ENCODE measurements around the gene NPAS2.

Gene NPAS2

DNA sequence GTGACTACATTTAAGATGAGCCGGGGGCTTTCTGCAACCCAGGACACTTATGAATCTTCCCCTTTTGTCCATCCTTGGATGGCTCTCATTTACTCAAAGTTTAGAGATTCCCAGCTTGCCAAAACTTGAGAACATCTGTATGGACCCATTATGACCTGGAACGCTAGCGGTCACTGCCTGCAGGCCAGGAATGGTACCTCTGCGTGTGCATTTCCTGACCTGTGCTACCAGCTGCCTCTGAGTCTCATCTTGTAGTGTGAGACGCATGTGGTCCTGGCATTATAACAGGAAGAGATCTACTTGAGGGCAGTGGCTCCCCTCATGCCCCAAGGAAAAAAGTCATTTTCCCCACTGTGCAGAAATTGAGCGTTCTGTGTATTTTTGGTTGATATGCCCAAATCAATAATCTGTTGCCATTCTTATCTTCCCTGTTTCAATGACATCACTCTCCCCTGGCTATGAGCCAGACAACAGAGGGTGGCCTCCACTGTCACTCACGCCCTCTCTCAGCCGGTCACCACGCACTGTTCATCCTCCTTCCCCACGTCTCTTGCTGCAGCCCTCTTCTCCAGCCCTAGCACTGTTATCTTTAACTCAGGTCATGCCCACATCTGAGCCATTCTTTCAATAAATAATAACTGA, 28.5 kb upstream of the NPAS2 start:
- Mint-ChIP-seq H3K27ac (no peak overlapping the region), H3K36me3 (ENCODE audit: low read depth) (no peaks in the 10 kb centered on the region), H3K4me1 (no peaks in the 10 kb centered on the region), H3K4me3 (no peak overlapping the region), H3K9me3 (no peaks in the 10 kb centered on the region), H3K27me3 (ENCODE audit: low read depth) (peaks cover 9% of the 10 kb centered on the region)
- TF ChIP-seq, protein P1, sequence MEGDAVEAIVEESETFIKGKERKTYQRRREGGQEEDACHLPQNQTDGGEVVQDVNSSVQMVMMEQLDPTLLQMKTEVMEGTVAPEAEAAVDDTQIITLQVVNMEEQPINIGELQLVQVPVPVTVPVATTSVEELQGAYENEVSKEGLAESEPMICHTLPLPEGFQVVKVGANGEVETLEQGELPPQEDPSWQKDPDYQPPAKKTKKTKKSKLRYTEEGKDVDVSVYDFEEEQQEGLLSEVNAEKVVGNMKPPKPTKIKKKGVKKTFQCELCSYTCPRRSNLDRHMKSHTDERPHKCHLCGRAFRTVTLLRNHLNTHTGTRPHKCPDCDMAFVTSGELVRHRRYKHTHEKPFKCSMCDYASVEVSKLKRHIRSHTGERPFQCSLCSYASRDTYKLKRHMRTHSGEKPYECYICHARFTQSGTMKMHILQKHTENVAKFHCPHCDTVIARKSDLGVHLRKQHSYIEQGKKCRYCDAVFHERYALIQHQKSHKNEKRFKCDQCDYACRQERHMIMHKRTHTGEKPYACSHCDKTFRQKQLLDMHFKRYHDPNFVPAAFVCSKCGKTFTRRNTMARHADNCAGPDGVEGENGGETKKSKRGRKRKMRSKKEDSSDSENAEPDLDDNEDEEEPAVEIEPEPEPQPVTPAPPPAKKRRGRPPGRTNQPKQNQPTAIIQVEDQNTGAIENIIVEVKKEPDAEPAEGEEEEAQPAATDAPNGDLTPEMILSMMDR (IDR thresholded peaks at IDR 0.05; ENCODE audit: unreplicated experiment in 3 of 3) = no peak

DNA sequence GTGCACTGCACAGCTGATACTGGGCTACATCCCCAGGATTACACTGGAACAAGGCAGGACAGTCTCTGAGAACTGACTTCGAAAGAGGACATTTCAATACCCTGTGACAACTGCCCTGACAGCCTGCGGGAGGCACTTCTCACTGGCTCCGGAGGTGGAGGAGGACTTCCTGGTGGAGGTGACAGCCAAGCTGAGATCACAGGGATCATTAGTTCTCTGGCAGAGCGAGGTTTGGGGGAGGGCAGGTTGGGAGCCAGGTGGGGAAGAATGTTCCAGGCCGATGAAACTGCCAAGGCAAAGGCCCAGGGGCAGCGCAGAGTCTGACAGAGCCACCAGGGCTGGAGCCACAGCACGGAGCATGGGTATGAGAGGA, 28.0 kb upstream of the NPAS2 start:
- H3K27me3 Mint-ChIP-seq (ENCODE audit: low read depth) = peaks cover 6% of the 10 kb centered on the region
- no peak overlapping the region for H3K27ac Mint-ChIP-seq
- TF ChIP-seq, protein P1 (IDR thresholded peaks at IDR 0.05; ENCODE audit: unreplicated experiment in 3 of 3) = no peak
- H3K4me3 Mint-ChIP-seq = no peak overlapping the region
- H3K4me1 Mint-ChIP-seq = no peaks in the 10 kb centered on the region
- no peaks in the 10 kb centered on the region for H3K9me3 Mint-ChIP-seq
- no peaks in the 10 kb centered on the region for H3K36me3 Mint-ChIP-seq (ENCODE audit: low read depth)

DNA sequence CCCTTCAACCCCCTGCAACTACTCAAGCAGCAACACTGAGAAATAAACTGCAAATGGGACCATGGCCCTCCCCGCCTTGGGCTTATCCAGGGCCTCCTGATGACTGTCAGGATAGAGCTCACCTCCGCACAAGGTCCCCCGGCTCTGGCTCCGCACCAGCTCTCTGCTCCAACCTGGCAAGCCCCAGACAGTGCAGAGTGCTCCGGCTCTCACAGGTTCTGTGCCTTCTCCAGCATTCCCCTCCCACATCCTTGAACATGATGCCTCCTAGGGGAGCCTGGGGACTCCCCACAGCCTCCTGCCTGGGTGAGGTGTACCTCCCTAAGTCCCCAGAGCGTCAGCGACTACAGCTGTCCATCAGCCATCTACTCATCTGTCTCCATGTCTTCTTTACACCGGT, 26.7 kb upstream of the NPAS2 start:
- no peaks in the 10 kb centered on the region for H3K9me3 Mint-ChIP-seq
- TF ChIP-seq, protein P1 (IDR thresholded peaks at IDR 0.05; ENCODE audit: unreplicated experiment in 3 of 3) = no peak
- H3K36me3 Mint-ChIP-seq (ENCODE audit: low read depth) = no peaks in the 10 kb centered on the region
- no peaks in the 10 kb centered on the region for H3K4me1 Mint-ChIP-seq
- H3K4me3 Mint-ChIP-seq = no peak overlapping the region
- peaks cover 7% of the 10 kb centered on the region for H3K27me3 Mint-ChIP-seq (ENCODE audit: low read depth)
- H3K27ac Mint-ChIP-seq = no peak overlapping the region

DNA sequence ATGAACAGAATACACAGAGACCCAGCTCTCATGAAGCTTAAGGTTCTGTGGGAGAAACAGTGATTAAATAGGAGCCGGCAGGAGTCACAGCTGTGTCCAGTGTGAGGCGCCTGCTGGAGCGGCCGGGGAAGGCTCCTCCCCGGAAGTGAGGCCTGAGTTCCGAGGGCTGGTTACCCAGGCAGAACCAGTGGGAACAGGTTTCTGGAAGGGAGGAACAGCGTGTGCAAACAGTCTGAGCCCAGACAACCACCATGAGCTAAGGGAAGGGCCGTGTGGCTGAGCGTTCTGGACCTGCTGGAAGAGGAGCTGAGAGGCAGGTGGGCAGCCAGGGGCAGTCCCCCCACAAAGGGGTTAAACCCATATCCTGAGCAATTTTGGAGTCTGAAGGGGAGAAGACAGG, 26.0 kb upstream of the NPAS2 start:
- H3K36me3 Mint-ChIP-seq (ENCODE audit: low read depth) = no peaks in the 10 kb centered on the region
- H3K9me3 Mint-ChIP-seq = no peaks in the 10 kb centered on the region
- TF ChIP-seq, protein P1 (IDR thresholded peaks at IDR 0.05; ENCODE audit: unreplicated experiment in 3 of 3) = no peak
- peaks cover 13% of the 10 kb centered on the region for H3K27me3 Mint-ChIP-seq (ENCODE audit: low read depth)
- H3K4me3 Mint-ChIP-seq = no peak overlapping the region
- H3K27ac Mint-ChIP-seq = no peak overlapping the region
- no peaks in the 10 kb centered on the region for H3K4me1 Mint-ChIP-seq

DNA sequence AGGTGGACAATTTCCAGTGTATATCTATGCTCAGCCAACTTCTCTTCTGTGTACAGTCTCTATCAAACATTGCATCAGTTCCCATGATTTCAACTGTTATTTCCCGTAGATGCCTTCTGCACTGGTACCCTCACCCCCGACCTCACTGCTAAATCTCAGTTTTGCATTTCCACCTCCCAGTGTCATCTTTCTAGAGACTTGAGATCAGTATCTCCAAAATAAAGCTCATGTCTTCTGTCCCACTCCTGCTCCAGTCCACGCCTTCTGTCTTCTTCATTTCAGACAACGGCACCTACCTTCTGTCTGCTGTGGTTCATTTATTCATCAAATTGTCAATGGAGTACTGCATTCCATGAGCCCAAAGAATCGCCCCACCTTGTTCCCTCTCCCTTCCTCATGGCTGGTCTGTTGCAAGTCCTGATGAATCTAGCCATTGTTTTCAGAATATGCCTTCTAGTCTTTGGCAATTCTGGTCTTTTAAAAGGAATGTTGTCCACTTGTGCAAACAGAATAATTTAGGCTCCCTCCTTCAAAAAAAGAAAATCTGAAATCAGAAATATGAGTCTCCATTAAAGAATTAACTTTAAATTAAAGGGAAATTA, 23.3 kb upstream of the NPAS2 start:
- H3K4me1 Mint-ChIP-seq = peaks cover 13% of the 10 kb centered on the region
- H3K9me3 Mint-ChIP-seq = no peaks in the 10 kb centered on the region
- H3K27ac Mint-ChIP-seq = no peak overlapping the region
- H3K27me3 Mint-ChIP-seq (ENCODE audit: low read depth) = peaks cover 19% of the 10 kb centered on the region
- TF ChIP-seq, protein P1 (IDR thresholded peaks at IDR 0.05; ENCODE audit: unreplicated experiment in 3 of 3) = no peak
- no peak overlapping the region for H3K4me3 Mint-ChIP-seq
- no peaks in the 10 kb centered on the region for H3K36me3 Mint-ChIP-seq (ENCODE audit: low read depth)

DNA sequence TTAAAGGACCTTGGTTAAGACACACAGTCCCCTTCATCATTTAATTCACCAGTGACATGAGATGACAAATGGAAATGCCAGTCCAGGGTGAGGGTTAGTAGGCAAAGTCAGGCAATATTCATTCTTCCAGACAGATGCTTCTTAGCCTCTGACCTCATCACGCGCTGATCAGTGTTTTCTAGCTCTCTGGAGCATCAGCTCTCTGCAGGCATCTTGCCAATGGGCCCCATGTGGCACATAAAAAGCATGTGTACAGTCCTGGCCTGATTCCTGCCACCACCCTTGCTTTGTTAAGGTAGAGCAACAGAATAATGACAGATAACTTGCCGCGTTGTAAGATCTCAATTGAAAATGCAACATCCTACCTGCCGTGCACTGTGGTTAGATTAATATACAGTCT, 20.3 kb upstream of the NPAS2 start:
- TF ChIP-seq, protein P1 (IDR thresholded peaks at IDR 0.05; ENCODE audit: unreplicated experiment in 3 of 3) = no peak
- Mint-ChIP-seq H3K27me3 (ENCODE audit: low read depth) (peaks cover 28% of the 10 kb centered on the region), H3K9me3 (no peaks in the 10 kb centered on the region), H3K4me1 (peaks cover 13% of the 10 kb centered on the region), H3K27ac (no peak overlapping the region), H3K36me3 (ENCODE audit: low read depth) (no peaks in the 10 kb centered on the region), H3K4me3 (no peak overlapping the region)
